DND-41 (cell line): ENCODE data around the gene ZC3H12A.

Source experiments
- ATAC-seq: fragments of 200-7000 bp; cut with Tn5 transposase; 3 replicates; pipeline ENCODE4 v1.9.1; 2021; ENCODE audit warnings: low read depth; ENCODE audit not compliant: insufficient read depth
- DNase-seq: peaks from one replicate; pipeline ENCODE4 v3.0.0-alpha.2; 2020
- H2AFZ ChIP-seq: 2 replicates; pipeline ENCODE4 v1.6.0; 2012; ENCODE audit warnings: low read depth, low read length
- H3K27ac ChIP-seq: 2 replicates; pipeline ENCODE4 v1.5.1; 2012; ENCODE audit warnings: low read length, inconsistent platforms
- H3K27me3 ChIP-seq: fragments of 200-600 bp; sonication (generic); 2 replicates; pipeline ENCODE4 v1.6.0; 2012; ENCODE audit warnings: low read length, mild to moderate bottlenecking, inconsistent platforms; ENCODE audit not compliant: insufficient read depth, poor library complexity
- H3K36me3 ChIP-seq: 2 replicates; pipeline ENCODE4 v1.5.1; 2012; ENCODE audit warnings: low read length, inconsistent platforms; ENCODE audit not compliant: insufficient read depth
- H3K4me1 ChIP-seq: 2 replicates; pipeline ENCODE4 v1.5.1; 2012; ENCODE audit warnings: mild to moderate bottlenecking, low read length; ENCODE audit not compliant: insufficient read depth
- H3K4me2 ChIP-seq: 2 replicates; pipeline ENCODE4 v1.6.0; 2012; ENCODE audit warnings: mild to moderate bottlenecking, moderate library complexity, low read length, inconsistent platforms; ENCODE audit not compliant: insufficient read depth
- H3K4me3 ChIP-seq, 2 experiments: fragments of 200-600 bp in 1 of 2; shearing (Covaris generic) in 1 of 2; 2 replicates each; pipeline ENCODE4 v1.5.1; 2012 to 2016; ENCODE audit warnings: inconsistent platforms in 2 of 2, low read length in 2 of 2, mild to moderate bottlenecking in 2 of 2, low read depth in 1 of 2, moderate library complexity in 1 of 2
- H3K79me2 ChIP-seq: 2 replicates; pipeline ENCODE4 v1.6.0; 2012; ENCODE audit warnings: low read length, inconsistent platforms; ENCODE audit not compliant: insufficient read depth
- H3K9ac ChIP-seq: 2 replicates; pipeline ENCODE4 v1.6.0; 2012; ENCODE audit warnings: low read depth, mild to moderate bottlenecking, inconsistent platforms, low read length, moderate library complexity
- H3K9me3 ChIP-seq: 2 replicates; pipeline ENCODE4 v1.5.1; 2012; ENCODE audit warnings: low read length, moderate library complexity, mild to moderate bottlenecking, inconsistent platforms; ENCODE audit not compliant: insufficient read depth, severe bottlenecking
- H4K20me1 ChIP-seq: 2 replicates; pipeline ENCODE4 v1.6.0; 2012; ENCODE audit warnings: low read length; ENCODE audit not compliant: insufficient read depth
- EZH2 ChIP-seq: IDR thresholded peaks from 3 replicates; pipeline ENCODE4 v1.6.1; 2012; ENCODE audit warnings: borderline replicate concordance, low read depth, mild to moderate bottlenecking, moderate library complexity, low read length, inconsistent platforms; ENCODE audit not compliant: severe bottlenecking
- TF ChIP-seq, protein P1 (sequence below): IDR thresholded peaks from 2 replicates; pipeline ENCODE4 v1.5.1; 2012; ENCODE audit warnings: borderline replicate concordance, low read length, moderate library complexity, mild to moderate bottlenecking; ENCODE audit not compliant: poor library complexity, severe bottlenecking; ENCODE audit errors: extremely low read depth

The ZC3H12A gene

DNA sequence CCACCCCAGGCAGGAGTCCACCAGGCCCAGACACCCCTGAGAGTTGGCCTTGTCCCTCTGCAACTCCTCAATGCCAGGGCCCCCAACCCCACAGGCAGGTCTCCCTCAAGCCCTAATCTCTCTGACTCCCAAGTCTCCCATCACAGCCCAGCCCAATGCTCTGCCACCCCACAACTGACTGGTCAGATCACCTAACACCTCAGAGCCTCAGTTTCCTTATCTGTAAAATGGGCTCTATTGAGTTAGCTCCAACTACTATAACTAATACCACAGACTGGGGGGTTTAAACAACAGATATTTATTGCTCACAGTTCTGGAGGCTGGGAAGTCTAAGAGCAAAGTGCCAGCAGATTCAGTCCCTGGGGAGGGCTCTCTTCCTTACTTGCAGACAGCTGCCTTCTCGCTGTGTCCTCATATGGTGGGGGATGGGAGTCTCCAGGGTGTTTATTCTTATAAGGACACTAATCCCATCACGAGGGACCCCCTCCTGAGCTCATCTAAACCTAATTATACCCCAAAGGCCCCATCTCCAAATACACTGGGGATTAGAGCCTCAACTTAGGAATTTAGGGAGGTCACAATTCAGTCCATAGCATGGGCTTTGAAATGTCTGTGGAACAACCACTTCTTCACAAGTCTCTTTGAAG, 34.9 kb upstream of the ZC3H12A start:
- H3K9me3 ChIP-seq, result no peaks in the 10 kb centered on the region
- H3K27me3 ChIP-seq, result peaks cover 7% of the 10 kb centered on the region
- no peaks in the 10 kb centered on the region for H3K4me1 ChIP-seq
- no peak for DNase-seq
- H2AFZ ChIP-seq, result no peak overlapping the region
- H3K9ac ChIP-seq, result no peak overlapping the region
- TF ChIP-seq, protein P1, sequence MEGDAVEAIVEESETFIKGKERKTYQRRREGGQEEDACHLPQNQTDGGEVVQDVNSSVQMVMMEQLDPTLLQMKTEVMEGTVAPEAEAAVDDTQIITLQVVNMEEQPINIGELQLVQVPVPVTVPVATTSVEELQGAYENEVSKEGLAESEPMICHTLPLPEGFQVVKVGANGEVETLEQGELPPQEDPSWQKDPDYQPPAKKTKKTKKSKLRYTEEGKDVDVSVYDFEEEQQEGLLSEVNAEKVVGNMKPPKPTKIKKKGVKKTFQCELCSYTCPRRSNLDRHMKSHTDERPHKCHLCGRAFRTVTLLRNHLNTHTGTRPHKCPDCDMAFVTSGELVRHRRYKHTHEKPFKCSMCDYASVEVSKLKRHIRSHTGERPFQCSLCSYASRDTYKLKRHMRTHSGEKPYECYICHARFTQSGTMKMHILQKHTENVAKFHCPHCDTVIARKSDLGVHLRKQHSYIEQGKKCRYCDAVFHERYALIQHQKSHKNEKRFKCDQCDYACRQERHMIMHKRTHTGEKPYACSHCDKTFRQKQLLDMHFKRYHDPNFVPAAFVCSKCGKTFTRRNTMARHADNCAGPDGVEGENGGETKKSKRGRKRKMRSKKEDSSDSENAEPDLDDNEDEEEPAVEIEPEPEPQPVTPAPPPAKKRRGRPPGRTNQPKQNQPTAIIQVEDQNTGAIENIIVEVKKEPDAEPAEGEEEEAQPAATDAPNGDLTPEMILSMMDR, result no peak
- no peak for TF ChIP-seq EZH2
- H3K27ac ChIP-seq, result no peak overlapping the region
- peaks cover 4% of the 10 kb centered on the region; the same call in 1 of the 2 replicates for H4K20me1 ChIP-seq
- no peak overlapping the region for H3K4me3 ChIP-seq
- no peaks in the 10 kb centered on the region for H3K36me3 ChIP-seq
- no peak for ATAC-seq
- H3K79me2 ChIP-seq, result no peaks in the 10 kb centered on the region
- no peak overlapping the region for H3K4me2 ChIP-seq

GRCh38 chr1:37441490-37441889, 32.9 kb upstream of the ZC3H12A start:
- no peak for ATAC-seq
- TF ChIP-seq EZH2, result no peak
- TF ChIP-seq, protein P1, result no peak
- peaks cover 4% of the 10 kb centered on the region; the same call in 1 of the 2 replicates for H4K20me1 ChIP-seq

DNA sequence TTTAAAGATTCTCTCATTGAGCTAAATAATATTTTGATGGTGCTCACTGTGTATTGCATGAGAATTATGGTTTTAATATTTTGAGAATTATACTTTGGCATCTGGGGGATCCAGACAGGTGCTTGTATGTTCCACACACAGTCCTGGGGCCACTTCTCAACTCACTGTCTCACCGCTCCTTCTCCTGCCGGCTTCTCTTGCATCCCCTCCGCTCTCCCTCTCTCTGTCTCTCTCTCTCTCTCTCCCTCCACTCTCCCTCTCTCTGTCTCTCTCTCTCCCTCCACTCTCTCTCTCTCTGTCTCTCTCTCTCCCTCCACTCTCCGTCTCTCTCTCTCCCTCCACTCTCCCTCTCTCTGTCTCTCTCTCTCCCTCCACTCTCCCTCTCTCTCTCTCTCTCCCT, 32.2 kb upstream of the ZC3H12A start:
- H3K27ac ChIP-seq, result no peak overlapping the region
- no peak for DNase-seq
- no peak overlapping the region for H2AFZ ChIP-seq
- H3K4me1 ChIP-seq, result no peaks in the 10 kb centered on the region
- TF ChIP-seq, protein P1, result no peak
- no peak for TF ChIP-seq EZH2
- no peaks in the 10 kb centered on the region for H3K79me2 ChIP-seq
- peaks cover 4% of the 10 kb centered on the region; the same call in 1 of the 2 replicates for H4K20me1 ChIP-seq
- H3K4me3 ChIP-seq, result no peak overlapping the region
- H3K4me2 ChIP-seq, result no peak overlapping the region
- peaks cover 14% of the 10 kb centered on the region for H3K27me3 ChIP-seq
- ATAC-seq, result no peak
- no peak overlapping the region for H3K9ac ChIP-seq
- no peaks in the 10 kb centered on the region for H3K36me3 ChIP-seq
- H3K9me3 ChIP-seq, result no peaks in the 10 kb centered on the region

More at GRCh38 chr1:37441490-37441889, 32.9 kb upstream of the ZC3H12A start:
- DNase-seq, result no peak
- Histone ChIP-seq H3K36me3 (no peaks in the 10 kb centered on the region), H3K9me3 (no peaks in the 10 kb centered on the region), H3K4me3 (no peak overlapping the region), H3K27ac (no peak overlapping the region), H2AFZ (no peak overlapping the region), H3K4me1 (no peaks in the 10 kb centered on the region), H3K4me2 (no peak overlapping the region), H3K79me2 (no peaks in the 10 kb centered on the region), H3K9ac (no peak overlapping the region), H3K27me3 (peaks cover 11% of the 10 kb centered on the region)
